SK-N-MC (cell line): ENCODE measurements around the gene USP13.

Experiments used
- EZH2 ChIP-seq: fragments of 200-600 bp; sonication (generic); IDR thresholded peaks from one replicate; pipeline ENCODE4 v1.6.1; 2017; ENCODE audit warnings: antibody characterized with exemption
- POLR2AphosphoS5 ChIP-seq: IDR thresholded peaks from 2 replicates; pipeline ENCODE4 v1.6.1; 2012; ENCODE audit warnings: mild to moderate bottlenecking, low read depth, low read length, borderline replicate concordance

DNA sequence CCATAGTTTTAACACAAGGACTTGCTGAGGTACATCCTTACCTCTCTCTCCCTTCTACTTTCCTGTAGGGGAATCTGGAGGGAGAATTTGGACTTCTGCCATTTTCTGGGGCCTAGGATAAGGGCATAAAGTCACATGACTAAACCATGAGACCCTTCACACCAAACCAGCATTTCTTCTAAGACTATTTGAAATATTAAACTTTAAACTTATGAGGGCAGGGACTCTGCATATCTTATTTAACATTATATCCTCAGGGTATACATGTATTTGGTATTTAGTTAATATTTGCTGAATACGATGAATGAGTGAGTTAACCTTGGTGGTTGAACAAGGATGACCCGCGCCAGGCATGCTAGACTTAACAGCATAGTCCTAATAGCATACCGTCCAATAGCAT lies 63.4 kb downstream of the USP13 start:
- TF ChIP-seq EZH2 = no peak
- no peak for TF ChIP-seq POLR2AphosphoS5
